Nephron (organoid): ENCODE results near the gene FERMT1.

Source experiments
- H3K27ac Mint-ChIP-seq, 3 experiments: 2 replicates each; pipeline ENCODE4 v1.8.0; 2020; ENCODE audit warnings: mixed read lengths in 3 of 3, mild to moderate bottlenecking in 2 of 3, moderate library complexity in 1 of 3
- H3K27me3 Mint-ChIP-seq: 2 replicates; pipeline ENCODE4 v1.8.0; 2021; ENCODE audit warnings: low read depth, mild to moderate bottlenecking, moderate library complexity, mixed read lengths
- H3K36me3 Mint-ChIP-seq: 2 replicates; pipeline ENCODE4 v1.8.0; 2020; ENCODE audit warnings: low read depth, mixed read lengths
- H3K4me1 Mint-ChIP-seq: 2 replicates; pipeline ENCODE4 v1.8.0; 2020; ENCODE audit warnings: mixed read lengths
- H3K4me3 Mint-ChIP-seq, 3 experiments: 2 replicates each; pipeline ENCODE4 v1.8.0; 2020; ENCODE audit warnings: mild to moderate bottlenecking in 3 of 3, mixed read lengths in 3 of 3, moderate library complexity in 2 of 3
- H3K9me3 Mint-ChIP-seq: 2 replicates; pipeline ENCODE4 v1.8.0; 2020; ENCODE audit warnings: mixed read lengths
- CTCF ChIP-seq, 3 experiments: fragments of 200-600 bp; sonication (generic); IDR thresholded peaks; one replicate each; pipeline ENCODE4 v1.5.0; 2021; ENCODE audit warnings: antibody characterized with exemption in 3 of 3; ENCODE audit not compliant: unreplicated experiment in 3 of 3

FERMT1 gene

GRCh38 chr20:6091661-6092060 lies 31.2 kb downstream of the FERMT1 start:
- Mint-ChIP-seq H3K4me3 (no peak overlapping the region), H3K36me3 (no peaks in the 10 kb centered on the region), H3K27me3 (peaks cover 3% of the 10 kb centered on the region), H3K27ac (no peak overlapping the region), H3K9me3 (no peaks in the 10 kb centered on the region), H3K4me1 (no peaks in the 10 kb centered on the region)
- no peak for TF ChIP-seq CTCF (IDR thresholded peaks at IDR 0.05; ENCODE audit: unreplicated experiment in 3 of 3)

DNA sequence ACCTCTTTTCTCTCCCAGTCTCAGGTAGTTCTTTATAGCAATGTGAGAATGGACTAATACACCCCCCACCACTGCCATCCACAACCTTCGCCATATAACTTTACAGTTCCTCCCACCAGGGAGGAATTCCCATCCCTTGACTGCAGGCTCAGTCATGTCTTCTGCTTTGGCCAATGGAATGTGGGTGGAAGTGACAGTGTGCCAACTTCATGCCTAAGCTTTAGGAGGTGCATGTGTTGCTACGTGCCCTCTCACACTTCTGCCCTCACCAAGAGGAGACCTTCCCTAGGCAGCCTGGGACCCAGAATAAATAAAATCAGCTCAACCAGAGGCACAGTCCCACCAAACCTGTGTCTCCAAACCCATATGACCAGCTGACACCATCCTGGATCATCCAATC lies 36.0 kb downstream of the FERMT1 start:
- TF ChIP-seq CTCF (IDR thresholded peaks at IDR 0.05; ENCODE audit: unreplicated experiment in 3 of 3) = no peak
- Mint-ChIP-seq H3K27me3 (peaks cover 8% of the 10 kb centered on the region), H3K4me1 (no peaks in the 10 kb centered on the region), H3K4me3 (no peak overlapping the region), H3K36me3 (no peaks in the 10 kb centered on the region), H3K9me3 (no peaks in the 10 kb centered on the region), H3K27ac (no peak overlapping the region)

GRCh38 chr20:6083926-6084325 lies 38.9 kb downstream of the FERMT1 start:
- Mint-ChIP-seq H3K36me3 (no peaks in the 10 kb centered on the region), H3K4me1 (no peaks in the 10 kb centered on the region), H3K27me3 (peaks cover 13% of the 10 kb centered on the region), H3K4me3 (no peak overlapping the region), H3K27ac (no peak overlapping the region), H3K9me3 (no peaks in the 10 kb centered on the region)
- no peak for TF ChIP-seq CTCF (IDR thresholded peaks at IDR 0.05; ENCODE audit: unreplicated experiment in 3 of 3)

GRCh38 chr20:6081236-6081635 lies 41.6 kb downstream of the FERMT1 start:
- H3K4me1 Mint-ChIP-seq = no peaks in the 10 kb centered on the region
- H3K36me3 Mint-ChIP-seq = no peaks in the 10 kb centered on the region
- peaks cover 13% of the 10 kb centered on the region for H3K27me3 Mint-ChIP-seq
- H3K4me3 Mint-ChIP-seq = no peak overlapping the region
- no peak overlapping the region for H3K27ac Mint-ChIP-seq
- no peaks in the 10 kb centered on the region for H3K9me3 Mint-ChIP-seq
- TF ChIP-seq CTCF (IDR thresholded peaks at IDR 0.05; ENCODE audit: unreplicated experiment in 3 of 3) = no peak

DNA sequence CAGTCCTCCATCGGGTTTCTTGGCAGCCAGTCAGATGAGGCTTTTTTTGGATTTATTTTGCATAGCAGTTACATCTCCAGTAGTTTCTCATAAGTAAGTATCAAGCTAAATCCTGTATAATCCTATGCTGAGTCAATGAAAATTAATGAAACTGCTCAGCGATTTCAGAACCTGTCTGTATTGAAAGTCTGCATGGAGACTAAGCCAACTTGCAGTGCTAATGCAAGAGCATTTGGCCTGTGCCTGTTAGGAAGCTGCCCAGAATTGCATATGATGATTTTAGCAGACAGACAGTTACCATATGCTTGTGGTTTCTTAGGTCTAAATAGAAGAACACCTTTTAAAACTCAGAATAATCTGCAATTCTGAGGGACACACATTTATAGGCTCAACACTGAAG lies 43.8 kb downstream of the FERMT1 start:
- TF ChIP-seq CTCF (IDR thresholded peaks at IDR 0.05; ENCODE audit: unreplicated experiment in 3 of 3) = no peak
- H3K27ac Mint-ChIP-seq = no peak overlapping the region
- peaks cover 18% of the 10 kb centered on the region for H3K4me1 Mint-ChIP-seq
- H3K9me3 Mint-ChIP-seq = no peaks in the 10 kb centered on the region
- no peaks in the 10 kb centered on the region for H3K36me3 Mint-ChIP-seq
- H3K27me3 Mint-ChIP-seq = peaks cover 11% of the 10 kb centered on the region
- H3K4me3 Mint-ChIP-seq = no peak overlapping the region

DNA sequence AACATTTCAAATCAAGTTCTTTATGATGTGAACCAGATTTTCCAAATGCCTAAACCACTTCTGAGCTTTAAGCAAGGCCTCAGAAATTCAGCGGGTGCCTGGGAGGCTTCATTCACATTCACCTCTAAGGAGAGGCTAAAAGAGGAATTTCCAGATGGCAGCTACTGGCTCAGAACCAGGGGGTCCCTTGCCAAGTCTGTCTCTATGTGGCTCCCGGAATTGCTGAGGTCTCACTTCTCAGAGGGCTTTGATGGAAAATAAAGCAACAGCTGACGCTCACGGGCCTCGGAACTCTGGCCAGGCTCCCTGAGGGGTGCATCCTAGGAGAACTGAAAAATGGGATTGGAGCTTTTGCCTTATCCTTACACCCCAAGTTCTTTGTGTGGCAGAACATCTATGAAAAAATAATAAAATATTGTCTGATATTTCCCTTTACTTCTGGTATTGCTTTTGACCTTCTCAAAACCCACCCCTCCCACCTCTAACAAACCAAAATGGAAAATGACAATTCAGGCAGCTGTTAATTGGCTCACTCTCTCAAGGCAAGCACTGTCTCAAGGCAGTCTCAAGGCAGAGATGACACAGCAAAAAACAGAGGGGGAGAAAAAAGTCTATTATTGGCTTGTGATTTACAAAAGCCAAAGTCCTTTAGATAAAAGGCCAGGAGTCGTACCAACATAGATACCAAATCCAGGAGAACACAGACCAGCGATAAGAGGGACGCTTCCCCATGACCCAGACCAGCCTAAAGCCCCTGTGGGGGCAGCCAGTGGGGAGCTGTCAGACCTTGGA lies 47.2 kb downstream of the FERMT1 start:
- no peaks in the 10 kb centered on the region for H3K27me3 Mint-ChIP-seq
- H3K9me3 Mint-ChIP-seq = no peaks in the 10 kb centered on the region
- no peaks in the 10 kb centered on the region for H3K36me3 Mint-ChIP-seq
- peaks cover 19% of the 10 kb centered on the region for H3K4me1 Mint-ChIP-seq
- no peak for TF ChIP-seq CTCF (IDR thresholded peaks at IDR 0.05; ENCODE audit: unreplicated experiment in 3 of 3)
- no peak overlapping the region for H3K4me3 Mint-ChIP-seq
- peak overlapping the region in 2 of 3 experiments; percentile 71 to 80 for H3K27ac Mint-ChIP-seq
